Keratinocyte (primary cell): ENCODE measurements around the gene TMEM191C.
"Not testable (repeated sequence)": the region's sequence is repeated elsewhere in the genome, so short reads cannot be mapped to it uniquely, and the experiment has no call there.

Experiments used
- CTCF ChIP-seq, 3 experiments: IDR thresholded peaks in 1 of 3; conservative IDR thresholded peaks in 1 of 3; optimal IDR thresholded peaks in 1 of 3; 2 replicates in 2 of 3; 3 replicates in 1 of 3; pipeline versions ENCODE3 to v1.5.1; 2011; ENCODE audit warnings: low read length in 3 of 3, mild to moderate bottlenecking in 3 of 3, moderate library complexity in 2 of 3, control low read depth in 1 of 3, inconsistent platforms in 1 of 3; ENCODE audit not compliant: insufficient read depth in 2 of 3; ENCODE audit errors: extremely low read depth in 1 of 3
- EZH2 ChIP-seq: IDR thresholded peaks from one replicate; pipeline ENCODE4 v1.6.1; 2012; ENCODE audit warnings: inconsistent platforms, mild to moderate bottlenecking, low read length, moderate library complexity

- not testable (repeated sequence) for TF ChIP-seq CTCF (optimal IDR thresholded peaks at IDR 0.05 in 1 of 3, IDR thresholded peaks at IDR 0.05 in 1 of 3, conservative IDR thresholded peaks at IDR 0.05 in 1 of 3; ENCODE audit: extremely low read depth in 1 of 3, insufficient read depth in 2 of 3, low read length in 3 of 3); EZH2
These were observed 50.0 kb downstream of the TMEM191C start for GRCh38 chr22:21516970-21517764.
